ENCODE data around the gene SETDB2.

The SETDB2 gene

DNA sequence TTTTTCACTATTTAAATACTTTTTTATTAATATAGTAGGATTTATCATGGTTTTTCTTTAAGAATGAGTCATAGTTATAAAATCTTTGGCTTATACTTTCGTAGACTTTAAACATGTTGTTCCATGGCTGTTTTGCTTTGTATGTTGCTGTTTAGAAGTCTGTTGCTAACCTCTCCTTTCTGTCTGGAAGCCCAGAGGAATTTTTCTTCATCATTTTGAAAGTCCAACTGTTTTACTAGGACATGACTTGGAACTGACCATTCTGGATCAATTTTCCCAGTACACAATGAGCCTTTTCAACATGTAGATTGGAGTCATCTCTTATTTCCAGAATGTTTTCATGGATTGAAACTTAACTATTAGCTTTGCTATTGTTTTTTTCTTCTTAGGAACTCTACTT, 8.1 kb upstream of the SETDB2 start:
- DNase-seq: no peak

DNA sequence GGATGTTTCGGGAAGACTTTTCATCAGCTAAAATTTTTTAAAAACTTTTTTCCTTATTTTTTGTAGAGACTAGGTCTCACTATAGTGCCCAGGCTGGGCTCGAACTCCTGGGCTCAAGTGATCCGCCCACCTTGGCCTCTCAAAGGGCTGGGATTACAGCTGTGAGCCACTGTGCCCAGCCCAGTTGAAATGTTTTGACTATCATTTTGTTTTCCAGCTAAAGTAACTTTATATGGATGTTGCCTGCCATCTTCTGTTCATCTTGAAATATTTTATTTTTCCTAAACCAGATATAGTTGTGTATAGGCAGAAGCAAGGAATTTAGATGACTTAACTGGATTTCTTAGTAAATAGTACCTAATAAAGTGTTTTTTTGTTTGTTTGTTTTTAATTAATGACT, 7.2 kb upstream of the SETDB2 start:
- DNase-seq: no peak

GRCh38 chr13:49437705-49438104, 6.4 kb upstream of the SETDB2 start:
- DNase-seq: no peak

DNA sequence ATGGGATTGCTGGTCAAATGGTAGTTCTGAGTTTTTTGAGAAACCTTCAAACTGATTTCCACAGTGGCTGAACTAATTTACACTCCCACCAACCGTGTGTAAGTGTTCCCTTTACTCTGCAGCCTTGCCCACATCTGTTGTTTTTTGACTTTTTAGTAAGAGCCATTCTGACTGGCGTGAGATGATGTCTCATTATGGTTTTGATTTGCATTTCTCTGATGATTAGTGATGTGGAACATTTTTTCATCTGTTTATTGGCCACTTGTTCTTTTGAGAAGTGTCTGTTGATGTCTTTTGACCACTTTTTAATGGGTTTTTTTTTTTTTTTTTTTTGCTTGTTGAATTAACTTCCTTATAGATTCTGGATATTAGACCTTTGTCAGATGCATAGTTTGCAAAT, 4.5 kb upstream of the SETDB2 start:
- DNase-seq: no peak

DNA sequence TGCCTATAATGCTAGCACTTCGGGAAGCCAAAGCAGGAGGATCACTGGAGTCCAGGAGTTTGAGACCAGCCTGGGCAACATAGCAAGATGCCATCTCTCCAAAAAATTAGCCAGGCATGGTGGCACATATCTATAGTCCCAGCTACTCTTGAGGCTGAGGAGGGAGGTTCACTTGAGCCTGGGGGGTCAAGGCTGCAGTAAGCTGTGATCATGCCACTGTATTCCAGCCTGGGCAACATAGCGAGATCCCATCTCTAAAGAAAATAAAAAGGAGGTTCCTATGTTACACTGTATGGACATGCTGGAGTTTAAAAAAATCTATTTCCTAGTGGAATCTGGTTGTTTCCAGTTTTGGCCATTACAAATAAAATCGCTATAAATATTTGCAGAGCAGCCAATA, 2.8 kb upstream of the SETDB2 start:
- no peak for DNase-seq

- DNase-seq: no peak
These were observed 2.2 kb upstream of the SETDB2 start for GRCh38 chr13:49441846-49442245.

- no peak for DNase-seq
These were observed 744 bp upstream of the SETDB2 start for GRCh38 chr13:49443357-49443703.

DNA sequence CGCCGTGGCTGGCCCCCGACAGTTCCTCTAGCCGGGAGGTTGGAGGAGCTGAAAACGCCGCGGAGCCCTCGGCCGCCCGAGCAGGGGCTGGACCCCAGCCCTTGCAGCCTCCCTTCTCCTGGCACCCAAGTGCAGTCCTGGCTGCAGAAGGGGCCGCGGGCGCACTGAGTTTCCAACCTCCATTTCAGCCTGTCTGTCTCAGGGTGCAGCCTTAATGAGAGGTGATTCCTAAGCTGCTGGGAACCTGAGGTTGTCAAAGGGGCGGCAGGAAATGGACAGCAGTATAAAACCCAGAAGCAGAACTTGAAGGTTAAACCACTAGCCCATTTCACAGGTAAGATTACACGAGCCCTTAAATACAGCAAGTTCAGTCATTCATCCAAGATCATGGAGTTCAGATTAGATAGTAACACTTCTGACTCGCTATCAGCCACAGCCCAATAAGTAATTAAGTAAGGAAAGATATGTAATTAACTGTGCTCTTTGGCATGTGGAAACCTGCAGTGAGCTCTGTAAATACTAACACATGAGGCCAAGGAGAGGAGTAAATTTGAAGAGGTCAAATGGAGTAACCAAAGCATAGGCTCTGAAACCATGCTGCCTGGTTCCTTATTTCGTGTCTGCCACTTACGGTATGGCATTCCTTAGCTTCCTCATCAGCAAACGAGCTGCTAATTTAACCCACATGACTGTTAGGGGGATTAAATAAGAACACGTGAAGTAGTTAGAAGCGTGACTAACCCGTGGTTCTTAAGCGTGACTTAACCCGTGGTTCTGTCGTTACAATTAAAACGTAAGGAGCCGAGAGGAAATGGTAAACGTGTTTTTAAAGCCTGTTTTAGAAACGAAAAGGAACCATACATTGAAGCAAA, 686 bp downstream of the SETDB2 start:
- no peak for DNase-seq

DNA sequence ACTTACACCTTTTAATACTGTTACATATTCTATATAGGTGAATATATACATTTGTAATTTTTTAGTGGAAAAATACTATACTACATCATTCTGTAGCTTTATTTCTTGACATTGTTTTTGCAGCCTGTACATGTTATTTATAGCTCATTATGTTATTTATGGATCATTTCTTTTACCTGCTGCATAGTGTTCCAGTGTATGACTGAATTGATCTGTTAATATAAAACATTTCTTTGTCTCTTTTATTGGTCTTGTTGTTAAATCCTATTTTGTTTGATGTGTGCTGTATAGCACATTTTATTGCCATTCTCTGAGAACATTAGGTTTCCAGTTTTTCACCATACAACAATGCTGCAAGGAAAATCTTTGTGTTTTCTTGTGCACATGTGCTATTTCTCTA, 2.4 kb downstream of the SETDB2 start:
- DNase-seq: no peak

GRCh38 chr13:49448753-49449152, 4.7 kb downstream of the SETDB2 start:
- no peak for DNase-seq

DNA sequence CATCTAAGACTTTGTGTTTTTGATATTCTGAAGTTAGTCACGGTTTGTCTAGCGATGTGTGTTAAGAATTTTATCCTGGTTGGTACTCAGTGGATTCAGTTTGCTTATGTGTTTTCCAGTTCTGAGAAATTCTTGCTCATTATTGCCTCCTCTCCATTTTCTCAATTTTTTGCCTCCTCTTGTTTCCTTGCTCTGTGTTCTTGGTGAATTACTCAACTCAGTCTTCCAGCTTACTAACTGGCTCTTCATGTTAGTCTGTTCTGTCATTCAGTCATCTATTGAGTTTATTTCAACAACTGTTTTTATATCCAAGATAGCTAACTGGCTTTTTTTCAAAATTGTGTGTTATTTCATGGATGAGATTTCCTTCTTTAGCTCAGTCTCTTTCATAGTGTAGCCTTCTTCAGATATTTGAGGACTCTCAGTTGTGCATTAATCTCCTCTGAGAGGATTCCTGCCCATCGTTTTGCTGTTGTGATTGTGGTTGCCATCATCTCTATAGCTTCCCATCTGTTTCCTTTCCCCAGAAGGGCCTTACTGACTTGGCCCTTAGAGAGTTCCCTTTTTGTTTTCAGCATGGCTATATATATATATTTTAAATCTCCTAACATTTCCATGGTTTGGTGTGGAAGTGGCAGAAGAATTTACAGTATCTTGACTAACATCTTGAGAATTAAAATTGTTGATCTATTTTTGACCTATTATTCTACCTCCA, 6.2 kb downstream of the SETDB2 start:
- no peak for DNase-seq

DNA sequence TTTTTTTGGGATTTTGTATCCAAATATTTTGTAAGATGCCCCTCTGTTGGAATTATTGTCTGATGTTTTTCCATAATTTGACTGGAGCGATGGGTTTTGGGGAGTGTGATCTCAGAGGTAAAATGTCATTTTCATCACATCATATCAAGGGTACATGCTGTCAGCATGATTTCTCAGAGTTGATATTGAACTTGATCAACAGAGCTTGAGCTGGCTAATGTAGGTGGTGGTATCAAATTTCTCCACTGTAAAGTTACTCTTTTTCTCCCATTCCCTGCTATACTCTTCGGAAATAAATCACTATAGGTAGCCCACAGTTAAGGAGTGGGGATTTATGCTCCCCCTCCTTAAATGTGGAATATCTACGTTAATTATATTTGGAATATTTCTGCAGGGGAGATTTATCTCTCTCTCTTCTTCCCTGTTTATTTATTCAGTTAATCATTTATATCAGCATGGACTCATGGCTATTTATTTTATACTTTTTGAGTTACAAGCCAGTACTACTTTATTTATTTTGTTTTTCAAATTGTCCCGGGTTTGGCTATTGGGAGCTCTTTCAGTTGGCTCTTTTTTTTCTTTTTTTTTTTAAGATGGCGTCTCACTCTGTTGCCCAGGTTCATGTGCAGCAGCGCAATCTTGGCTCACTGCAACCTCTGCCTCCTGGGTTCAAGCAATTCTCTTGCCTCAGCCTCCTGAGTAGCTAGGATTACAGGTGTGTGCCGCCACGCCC, 8.8 kb downstream of the SETDB2 start:
- no peak for DNase-seq

DNA sequence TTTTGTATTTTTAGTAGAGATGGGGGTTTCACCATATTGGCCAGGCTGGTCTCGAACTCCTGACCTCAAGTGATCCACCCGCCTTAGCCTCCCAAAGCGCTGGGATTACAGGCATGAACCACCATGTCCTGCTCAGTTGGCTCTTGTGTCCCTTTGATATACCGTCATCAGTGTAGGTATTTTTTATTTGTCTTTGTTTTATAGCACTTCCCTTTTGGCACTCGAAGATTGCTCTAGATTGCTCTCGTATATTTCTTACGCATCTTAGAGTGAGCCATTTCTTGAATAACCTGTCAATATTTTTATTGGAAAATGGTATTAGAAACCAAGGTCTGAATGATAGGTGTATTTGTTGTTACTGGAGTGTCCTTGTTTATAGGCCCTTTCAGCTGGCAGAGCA, 9.4 kb downstream of the SETDB2 start:
- DNase-seq: no peak

DNA sequence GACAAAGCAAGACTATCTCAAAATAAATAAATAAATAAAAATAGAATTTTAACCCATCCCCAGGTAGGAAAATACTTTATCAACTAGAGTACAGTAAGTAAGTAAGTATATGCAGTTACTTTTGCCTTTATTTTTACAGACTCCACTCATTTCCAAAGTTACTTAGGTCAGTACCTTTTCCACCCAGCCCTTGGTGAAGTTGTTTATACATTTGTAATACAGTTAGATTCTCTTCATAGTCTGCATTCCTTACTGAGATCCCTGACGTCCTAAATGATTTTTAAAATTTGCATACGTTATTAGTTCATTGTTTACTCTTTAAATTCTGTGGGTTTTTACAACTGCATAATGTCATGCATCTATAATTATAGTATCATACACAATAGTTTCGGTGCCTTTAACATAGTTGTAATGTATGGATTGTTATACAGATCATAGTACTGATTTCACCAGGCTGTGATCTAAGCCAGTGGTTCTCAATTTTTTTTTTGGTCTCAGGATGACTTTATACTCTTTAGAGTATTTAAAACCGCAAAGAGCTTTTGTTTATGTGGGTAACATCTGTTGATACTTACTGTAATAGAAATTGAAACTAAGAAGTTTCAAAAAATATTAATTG, 10.4 kb downstream of the SETDB2 start:
- no peak for DNase-seq

DNA sequence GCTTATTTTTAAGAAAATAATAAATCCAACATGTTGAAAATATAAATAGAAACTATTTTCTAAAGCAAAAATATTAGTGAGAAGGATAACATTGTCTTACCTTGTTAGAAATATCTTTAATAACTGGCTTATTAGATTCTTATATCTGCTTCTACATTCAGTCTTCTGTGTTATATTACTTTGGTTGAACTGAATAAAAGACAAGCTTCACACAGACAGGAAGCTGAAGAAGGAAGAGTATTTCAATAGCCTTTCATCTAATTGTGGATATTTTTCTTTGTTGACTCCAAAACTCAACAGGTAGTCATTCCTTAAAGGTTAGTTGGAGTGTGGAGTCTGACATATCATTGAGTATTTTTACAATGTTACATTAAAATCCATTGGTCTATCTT, 10.9 kb downstream of the SETDB2 start:
- no peak for DNase-seq

- DNase-seq: no peak
These were observed 12.1 kb downstream of the SETDB2 start for GRCh38 chr13:49456156-49456555.

DNA sequence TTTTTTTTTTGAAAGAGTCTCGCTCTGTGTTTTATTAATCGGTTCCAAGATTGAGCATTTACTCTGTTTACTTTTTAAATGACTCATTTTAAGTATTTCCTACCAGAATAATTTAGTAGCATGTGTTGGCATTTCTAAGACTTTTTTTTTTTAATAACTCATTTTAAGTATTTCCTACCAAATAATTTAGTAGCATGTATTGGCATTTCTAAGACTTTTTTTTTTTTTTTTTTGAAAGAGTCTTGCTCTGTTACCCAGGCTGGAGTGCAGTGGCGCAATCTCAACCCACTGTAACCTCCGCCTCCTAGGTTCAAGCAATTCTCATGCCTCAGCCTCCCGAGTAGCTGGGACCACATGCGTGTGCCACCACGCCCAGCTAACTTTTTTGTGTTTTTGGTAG, 13.1 kb downstream of the SETDB2 start:
- no peak for DNase-seq

GRCh38 chr13:49459580-49459979, 15.5 kb downstream of the SETDB2 start:
- DNase-seq: no peak

DNA sequence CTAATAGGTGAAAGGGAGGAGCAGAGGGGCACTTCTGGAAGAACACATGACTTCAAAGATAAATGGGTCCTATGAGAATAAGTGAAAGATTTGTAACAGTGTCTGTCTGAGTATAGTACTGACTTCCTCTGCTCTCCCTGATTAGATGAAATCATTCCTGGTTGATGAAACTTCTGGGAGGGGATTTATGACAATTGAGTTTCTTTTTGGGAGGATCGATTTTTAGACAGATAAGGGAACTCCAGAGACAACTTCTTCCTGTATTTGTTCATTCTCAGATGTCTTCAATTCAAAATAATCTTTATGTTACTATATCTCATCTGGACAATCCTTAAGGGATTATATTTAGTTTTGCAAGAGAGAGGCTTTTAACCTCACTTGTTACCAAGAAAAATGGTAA, 20.0 kb downstream of the SETDB2 start:
- DNase-seq: no peak

DNA sequence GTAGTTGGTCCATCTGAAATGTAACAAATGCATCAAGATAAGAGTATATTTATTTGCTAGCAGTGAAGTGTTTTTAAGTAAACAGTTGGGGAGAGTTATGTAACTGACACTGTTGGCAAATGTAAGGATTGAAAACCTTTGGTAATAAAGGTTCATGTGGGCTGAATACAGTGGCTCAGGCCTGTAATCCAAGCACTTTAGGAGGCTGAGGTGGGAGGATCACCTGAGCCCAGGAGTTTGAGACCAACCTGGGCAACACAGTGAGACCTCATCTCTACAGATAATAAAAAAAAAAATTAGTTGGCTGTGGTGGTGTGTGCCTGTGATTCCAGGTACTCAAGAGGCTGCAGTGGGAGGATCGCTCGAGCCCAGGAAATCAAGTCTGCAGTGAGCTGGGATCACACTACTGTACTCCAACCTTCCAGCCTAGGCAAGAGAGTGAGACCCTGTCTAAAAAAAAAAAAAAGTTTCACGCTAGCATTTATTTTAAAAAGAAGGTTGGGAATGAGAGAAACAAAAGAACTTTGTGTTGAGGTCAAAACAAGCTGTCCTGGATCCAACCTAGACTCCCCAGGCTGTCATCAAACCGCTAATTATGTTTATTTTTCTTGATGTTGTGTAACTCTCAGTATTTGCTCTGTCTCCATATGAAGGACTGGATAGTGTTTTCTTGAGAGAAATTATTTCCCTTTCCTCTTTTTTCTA, 20.7 kb downstream of the SETDB2 start:
- DNase-seq: no peak

DNA sequence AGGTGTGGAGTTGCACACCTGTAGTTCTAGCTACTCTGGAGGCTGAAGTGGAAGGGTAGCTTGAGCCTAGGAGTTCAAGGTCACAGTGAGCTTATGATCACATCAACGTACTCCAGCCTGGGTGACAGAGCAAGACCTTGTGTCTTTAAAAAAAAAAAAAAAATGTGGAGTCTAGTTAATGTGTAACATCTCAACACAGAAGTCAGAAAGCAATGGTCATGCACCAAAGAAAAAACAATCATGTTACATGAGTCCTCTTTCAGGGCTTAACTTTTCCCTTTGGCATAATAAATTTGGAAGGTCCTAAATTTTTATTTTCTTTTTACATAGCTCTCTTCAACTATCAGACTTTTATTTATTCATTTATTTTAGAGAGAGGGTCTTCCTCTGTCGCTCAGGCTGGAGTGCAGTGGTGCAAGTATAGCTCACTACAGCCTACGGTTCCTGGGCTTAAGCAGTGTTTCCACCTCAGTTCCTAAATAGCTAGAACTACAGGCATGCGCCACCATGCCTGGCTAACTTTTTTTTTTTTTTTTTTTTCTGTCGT, 22.3 kb downstream of the SETDB2 start:
- no peak for DNase-seq

GRCh38 chr13:49472186-49472585, 28.1 kb downstream of the SETDB2 start:
- DNase-seq: no peak

GRCh38 chr13:49476529-49476928, 32.5 kb downstream of the SETDB2 start:
- no peak for DNase-seq
